COR-L47 (cell line): ENCODE data around the gene CLMP.
"Not testable (repeated sequence)": the region's sequence is repeated elsewhere in the genome, so short reads cannot be mapped to it uniquely, and the experiment has no call there.

Experiments used
- DNase-seq: peaks from one replicate; lab custom pipeline; 2025; lab: John Stamatoyannopoulos, UW

Gene CLMP

GRCh38 chr11:123132881-123133280, 62.2 kb downstream of the CLMP start:
- no peak for DNase-seq

DNA sequence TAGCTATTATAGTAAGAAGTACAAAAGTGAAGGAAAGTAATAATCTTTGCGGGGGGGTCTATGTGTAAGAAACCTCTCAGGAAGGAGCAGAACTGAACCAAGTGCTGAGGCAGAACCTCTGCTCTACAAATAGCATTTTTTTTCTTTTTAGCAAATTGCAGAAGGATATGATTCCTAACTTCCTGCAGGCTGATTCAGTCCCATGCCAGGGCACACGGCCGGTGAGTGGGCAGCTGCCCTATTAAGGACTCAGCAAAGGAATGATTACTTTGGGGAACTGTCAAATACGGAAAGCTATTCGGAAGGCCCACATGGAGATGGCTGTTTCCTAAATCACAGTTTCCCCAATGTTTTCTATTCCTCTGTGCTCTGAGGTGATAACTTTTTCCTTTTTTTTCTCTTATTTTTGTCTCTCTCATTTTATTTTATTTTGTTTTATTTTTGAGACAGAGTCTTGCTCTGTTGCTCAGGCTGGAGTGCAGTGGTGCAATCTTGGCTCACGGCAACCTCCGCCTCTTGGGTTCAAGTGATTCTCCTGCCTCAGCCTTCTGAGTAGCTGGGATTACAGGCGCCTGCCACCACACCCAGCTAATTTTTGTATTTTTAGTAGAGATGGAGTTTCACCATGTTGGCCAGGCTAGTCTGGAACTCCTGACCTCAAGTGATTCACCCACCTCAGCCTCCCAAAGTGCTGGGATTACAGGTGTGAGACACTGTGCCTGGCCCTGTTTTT, 62.8 kb downstream of the CLMP start:
- DNase-seq, result not testable (repeated sequence)

DNA sequence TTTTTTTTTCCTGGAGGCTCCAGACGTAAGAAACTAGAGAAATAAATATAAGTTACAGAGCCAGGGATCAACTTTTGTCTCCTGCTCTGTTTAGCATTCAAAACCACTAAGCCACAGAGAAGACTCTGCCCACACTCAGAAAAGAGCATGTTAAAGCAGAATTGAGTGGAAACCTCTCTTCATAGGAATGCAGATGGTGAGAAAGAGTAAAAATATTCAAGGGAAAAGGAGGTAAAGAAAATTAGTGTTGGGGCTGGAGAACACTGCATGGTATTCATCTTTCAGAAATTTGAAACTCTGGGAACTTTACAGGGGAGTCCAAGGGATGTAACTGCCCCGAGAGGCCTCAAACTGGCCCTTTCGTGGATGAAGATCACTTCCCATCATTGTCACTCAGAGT, 65.1 kb downstream of the CLMP start:
- no peak for DNase-seq

DNA sequence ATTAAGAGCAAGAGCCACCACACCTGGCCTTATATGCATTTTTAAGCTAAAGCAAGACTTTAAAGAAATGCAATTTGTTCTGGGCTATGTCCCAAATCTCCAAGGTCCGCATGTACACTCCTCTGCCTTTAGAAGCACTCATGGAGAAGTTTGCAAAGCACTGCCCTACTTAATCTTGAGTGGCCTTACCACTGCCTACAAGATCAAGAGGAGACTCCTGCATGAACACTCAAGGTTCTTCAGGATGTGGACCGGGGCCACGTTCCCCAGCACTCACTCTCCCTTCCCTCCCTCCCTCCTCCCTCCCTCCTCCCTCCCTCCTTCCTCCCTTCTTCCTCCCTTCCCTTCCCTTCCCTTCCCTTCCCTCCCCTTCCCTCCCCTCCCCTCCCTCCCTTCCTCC, 69.9 kb downstream of the CLMP start:
- no peak for DNase-seq

DNA sequence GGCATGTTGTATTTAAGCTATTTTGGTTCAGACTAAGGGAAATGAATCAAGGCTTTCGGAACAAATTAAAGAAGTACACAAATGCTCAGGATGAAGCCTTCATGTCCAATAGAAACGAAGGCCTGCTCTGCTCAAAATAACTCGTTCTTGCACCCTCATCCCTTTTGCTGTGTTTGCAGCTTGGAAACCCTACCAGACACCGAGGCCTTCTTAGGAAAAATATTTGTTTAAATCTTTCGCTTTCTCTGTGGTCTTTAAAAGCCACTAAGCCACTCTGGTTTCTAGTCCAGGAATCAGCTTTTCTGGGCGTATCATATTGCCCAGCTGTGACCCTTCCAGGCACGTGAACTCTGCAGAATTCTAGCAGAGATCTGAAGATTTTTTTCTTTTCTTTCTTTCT, 72.2 kb downstream of the CLMP start:
- DNase-seq, result no peak

GRCh38 chr11:123122341-123122740, 72.7 kb downstream of the CLMP start:
- DNase-seq, result no peak

GRCh38 chr11:123116486-123116885, 78.6 kb downstream of the CLMP start:
- no peak for DNase-seq

DNA sequence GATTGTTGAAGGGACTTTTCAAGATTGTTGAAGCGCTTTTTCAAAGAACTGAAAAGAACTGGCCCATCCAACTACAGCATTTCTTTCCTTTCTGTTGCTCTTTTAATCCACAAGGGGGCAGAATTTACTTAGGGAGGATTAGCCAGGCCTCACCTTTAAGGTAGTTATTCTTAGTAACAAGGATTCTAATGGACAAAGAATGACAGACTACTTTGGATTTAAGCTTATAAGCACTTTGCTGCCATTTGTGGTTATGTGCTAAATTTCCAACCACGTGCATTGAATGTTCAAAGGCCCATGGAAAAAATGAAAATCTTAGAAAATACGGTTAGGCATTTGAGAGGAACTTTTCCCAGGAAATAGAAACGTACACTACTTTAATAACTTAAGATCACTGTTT, 83.6 kb downstream of the CLMP start:
- DNase-seq, result peak; percentile 56

DNA sequence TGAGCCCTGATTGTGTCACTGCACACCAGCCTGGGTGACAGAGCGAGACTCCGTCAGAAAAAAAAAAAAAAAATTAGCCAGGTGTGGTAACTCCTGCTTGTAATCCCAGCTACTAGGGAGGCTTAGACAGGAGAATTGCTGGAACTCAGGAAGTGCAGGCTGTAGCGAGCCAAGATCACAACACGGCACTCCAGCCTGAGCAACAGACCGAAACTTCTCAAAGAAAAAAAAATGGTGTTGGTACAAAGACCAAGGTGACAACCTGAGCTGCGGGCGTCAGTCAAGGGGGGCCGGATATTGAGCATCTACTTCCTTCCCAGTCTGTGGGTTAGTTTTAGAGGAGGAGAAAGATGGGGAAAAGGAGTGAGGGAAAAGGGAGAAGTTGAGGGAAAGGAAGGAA, 84.7 kb downstream of the CLMP start:
- DNase-seq, result no peak

GRCh38 chr11:123107945-123108495, 87.0 kb downstream of the CLMP start:
- no peak for DNase-seq

- DNase-seq, result no peak
Measured at GRCh38 chr11:123104697-123105096, 90.4 kb downstream of the CLMP start.

DNA sequence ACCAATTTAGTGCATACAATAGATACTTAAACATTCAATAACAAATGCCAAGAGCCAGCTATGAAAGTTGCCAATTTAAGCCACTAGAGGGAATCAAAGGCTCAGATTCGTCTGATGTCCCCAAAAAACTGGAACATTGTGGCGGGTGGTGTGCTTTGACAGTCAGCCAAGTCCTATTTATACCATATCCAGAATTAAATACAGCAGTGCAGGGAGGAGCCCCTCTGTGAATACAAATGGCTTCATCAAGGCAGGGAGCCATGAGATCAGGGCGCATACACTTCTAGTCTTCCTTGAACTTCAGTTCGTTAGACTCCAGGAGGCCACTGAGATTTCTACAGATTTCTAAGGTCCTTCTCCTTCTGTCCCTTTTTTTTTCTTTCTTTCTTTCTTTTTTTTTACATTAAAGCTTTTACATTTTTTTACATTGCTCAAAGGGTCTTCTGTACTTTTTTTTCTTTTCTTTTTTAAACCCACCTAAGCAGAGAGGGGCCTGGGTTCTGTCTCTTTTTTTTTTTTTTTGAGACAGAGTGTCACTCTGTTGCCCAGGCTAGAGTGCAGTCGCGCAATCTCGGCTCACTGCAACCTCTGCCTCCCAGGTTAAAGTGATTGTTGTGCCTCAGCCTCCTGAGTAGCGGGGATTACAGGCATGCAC, 91.6 kb downstream of the CLMP start:
- DNase-seq, result peak; percentile 90

GRCh38 chr11:123100379-123101085, 94.5 kb downstream of the CLMP start:
- no peak for DNase-seq

- no peak for DNase-seq
Measured at GRCh38 chr11:123098990-123099389, 96.1 kb downstream of the CLMP start.

DNA sequence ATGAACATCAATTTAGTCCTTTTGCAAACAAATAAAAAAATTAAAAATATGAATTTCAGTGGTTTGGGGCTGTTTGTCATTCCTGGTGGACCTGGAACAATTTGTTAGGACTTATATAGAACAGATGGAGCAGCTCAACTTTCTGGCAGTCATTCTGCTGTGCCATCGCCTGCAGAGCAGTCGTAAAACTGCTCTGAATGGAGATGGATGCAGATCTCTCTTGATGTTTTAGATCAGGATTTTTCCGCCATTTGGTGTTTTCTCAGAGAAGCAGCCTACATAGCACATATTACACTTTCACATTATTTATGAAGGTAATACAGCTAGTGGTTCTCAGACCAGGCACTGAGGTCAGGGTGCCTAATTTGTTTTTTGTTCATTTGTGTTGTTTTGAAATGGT, 101.3 kb downstream of the CLMP start:
- DNase-seq, result no peak

DNA sequence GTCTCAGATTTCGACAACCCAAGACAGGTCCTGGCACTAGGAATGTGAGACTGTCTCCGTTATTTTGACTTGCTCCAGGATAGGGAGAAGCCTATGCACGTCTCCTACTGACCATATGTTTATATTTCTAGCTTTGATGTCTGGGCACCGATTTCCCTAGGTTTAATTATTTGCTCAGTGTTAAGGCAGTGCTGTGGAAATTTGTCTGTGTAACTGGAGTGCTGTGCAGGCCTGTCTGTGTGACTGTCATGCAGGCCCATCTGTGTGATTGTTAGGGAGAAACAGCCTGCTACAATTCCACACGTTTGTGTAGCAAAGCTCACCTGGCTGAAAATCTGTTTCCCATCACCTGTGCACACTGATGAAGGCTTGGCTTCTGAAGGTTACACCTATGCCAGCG, 103.5 kb downstream of the CLMP start:
- DNase-seq, result no peak

DNA sequence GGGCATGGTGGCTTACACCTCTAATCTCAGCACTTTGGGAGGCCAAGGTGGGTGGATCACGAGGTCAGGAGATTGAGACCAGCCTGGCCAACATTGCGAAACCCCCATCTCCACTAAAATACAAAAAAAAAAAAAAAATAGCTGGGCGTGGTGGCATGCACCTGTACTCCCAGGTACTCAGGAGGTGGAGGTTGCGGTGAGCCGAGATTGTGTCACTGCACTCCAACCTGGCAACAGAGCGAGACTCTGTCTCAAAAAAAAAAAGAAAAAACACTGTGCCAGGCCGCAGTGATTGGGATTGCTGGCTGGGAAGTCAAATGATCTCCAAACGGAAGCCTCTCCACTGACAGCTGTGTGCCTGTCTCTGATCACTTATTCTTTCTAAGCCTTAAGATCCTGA, 104.9 kb downstream of the CLMP start:
- DNase-seq, result not testable (repeated sequence)

GRCh38 chr11:123088896-123089295, 106.2 kb downstream of the CLMP start:
- DNase-seq, result not testable (repeated sequence)

DNA sequence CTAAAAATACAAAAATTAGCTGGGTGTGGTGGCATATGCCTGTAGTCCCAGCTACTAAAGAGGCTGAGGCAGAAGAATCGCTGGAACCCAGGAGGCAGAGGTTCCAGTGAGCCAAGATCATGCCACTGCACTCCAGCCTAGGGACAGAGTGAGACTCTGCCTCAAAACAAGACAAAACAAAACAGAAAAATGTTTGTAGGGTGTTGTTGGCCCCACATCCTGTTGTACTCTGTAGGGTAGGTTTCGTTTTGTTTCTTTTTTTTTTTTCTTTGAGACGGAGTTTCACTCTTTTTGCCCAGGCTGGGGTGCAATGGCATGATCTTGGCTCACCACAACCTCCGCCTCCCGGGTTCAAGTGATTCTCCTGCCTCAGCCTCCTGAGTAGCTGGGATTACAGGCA, 107.4 kb downstream of the CLMP start:
- DNase-seq, result not testable (repeated sequence)

DNA sequence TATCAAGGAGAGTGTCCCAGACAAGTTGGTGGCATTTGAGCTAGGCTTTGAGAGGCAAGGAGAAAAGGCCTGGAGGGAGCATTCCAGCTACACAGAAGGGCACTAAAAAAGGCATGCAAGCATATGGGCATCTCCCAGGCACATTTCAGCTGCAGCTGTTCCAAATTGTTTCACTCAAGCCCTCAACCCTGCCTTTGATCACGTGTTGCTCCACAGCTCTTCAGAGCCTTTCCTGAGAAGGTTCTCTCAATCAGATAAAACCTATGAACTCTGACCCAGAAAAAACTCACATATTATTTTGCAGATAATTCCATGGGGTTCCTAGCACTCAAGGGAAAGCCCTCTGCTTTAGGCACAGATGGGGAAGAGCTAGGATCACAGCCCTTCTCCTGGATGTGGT, 108.7 kb downstream of the CLMP start:
- DNase-seq, result no peak

DNA sequence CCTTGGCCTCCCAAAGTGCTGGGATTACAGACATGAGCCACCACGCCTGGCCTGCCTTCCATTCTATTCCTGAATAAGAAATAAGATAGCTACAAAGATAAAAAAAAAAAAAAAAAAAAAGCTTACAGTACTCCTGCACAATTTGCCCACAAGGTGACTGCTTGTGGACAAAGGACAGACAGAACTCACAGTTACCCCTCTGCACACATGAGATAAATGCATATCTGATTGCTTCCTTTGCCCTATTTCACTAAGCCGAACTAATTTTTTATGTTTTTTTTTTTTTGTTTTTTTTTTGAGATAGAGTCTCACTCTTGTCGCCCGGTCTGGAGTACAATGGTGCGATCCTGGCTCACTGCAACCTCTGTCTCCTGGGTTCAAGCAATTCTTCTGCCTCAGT, 109.6 kb downstream of the CLMP start:
- DNase-seq, result no peak

GRCh38 chr11:123084454-123084853, 110.6 kb downstream of the CLMP start:
- DNase-seq, result no peak

- peak; percentile 59 for DNase-seq
Measured at GRCh38 chr11:123083623-123084029, 111.4 kb downstream of the CLMP start.
